Embryonic facial prominence (tissue), 1 donor: ENCODE results near the gene PLEKHA8.

Experiments used
- DNase-seq: peaks from one replicate; pipeline ENCODE4 v3.0.0-alpha.2; 2016; ENCODE audit errors: extremely low spot score

The PLEKHA8 gene, protein sequence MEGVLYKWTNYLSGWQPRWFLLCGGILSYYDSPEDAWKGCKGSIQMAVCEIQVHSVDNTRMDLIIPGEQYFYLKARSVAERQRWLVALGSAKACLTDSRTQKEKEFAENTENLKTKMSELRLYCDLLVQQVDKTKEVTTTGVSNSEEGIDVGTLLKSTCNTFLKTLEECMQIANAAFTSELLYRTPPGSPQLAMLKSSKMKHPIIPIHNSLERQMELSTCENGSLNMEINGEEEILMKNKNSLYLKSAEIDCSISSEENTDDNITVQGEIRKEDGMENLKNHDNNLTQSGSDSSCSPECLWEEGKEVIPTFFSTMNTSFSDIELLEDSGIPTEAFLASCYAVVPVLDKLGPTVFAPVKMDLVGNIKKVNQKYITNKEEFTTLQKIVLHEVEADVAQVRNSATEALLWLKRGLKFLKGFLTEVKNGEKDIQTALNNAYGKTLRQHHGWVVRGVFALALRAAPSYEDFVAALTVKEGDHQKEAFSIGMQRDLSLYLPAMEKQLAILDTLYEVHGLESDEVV

DNA sequence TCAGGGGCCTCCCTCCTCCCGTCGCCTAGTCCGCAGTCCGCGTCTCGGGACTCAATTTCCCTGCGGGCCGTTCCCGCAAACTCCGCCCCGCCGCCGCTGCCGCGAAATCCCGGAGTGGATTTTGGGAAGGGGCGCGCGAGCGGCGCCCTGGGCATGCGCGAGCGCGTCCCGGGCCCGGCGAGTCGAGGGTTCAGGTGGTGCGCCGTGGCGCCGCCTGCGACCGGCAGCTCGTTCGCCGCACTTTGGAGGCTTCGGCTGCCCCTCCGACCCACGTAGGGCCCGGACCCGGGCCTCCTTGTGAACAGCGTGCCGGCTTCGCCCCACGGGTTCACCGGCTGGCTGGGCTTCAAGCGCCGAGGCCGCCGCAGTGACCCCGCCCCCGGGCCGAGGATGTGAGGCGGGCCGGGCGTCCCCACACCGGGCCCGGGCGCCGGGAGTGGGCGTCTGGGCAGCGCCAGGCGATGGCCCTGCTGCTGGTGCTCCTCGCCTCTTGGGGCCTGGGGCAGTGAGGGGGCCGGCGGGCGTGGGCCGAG is at the start of gene PLEKHA8:
Gene PLEKHA8, plus strand, starts transcription at position 197 of the 533 bp plus-strand sequence. CDS start 351 bp downstream, outside the sequence.
- DNase-seq, result peak; percentile 44

DNA sequence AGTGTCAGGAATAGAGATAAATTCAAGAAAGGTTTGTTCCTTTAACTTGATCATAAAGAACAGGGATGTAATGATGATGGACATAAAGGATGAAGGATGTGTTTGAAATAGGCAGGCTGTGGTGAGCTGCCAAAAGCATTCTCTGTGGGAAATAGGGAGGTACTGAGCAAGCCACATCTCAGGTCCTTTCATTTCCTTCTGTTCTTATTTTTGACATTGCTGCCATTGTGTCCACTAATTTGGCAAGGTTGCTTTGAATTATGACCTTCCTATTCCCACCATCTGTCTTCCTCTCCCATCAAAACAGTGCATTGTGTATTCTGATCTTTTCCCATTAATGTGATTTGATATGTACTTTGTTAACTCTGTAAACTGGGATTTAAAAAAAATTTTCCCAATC is 48.1 kb upstream of the PLEKHA8 start:
- no peak for DNase-seq

DNA sequence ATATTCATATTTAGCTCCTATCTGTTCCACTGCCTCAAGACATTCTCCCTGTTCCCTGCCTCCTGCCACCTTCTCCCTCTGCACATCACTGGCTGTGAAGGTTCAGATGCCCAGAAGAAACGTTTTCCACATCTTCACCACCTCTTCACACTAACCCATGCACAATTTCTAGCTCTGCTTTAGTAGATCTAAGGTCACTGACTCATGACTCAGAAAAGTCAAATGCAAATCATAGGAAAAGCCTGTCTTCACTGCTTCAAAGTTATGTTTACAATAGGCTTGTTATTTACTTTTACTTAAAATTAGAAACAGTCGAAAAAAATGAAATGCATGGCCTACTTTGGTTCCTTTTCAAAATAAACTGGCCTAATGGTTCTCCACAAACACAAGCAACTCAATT is 41.1 kb upstream of the PLEKHA8 start:
- DNase-seq, result no peak

DNA sequence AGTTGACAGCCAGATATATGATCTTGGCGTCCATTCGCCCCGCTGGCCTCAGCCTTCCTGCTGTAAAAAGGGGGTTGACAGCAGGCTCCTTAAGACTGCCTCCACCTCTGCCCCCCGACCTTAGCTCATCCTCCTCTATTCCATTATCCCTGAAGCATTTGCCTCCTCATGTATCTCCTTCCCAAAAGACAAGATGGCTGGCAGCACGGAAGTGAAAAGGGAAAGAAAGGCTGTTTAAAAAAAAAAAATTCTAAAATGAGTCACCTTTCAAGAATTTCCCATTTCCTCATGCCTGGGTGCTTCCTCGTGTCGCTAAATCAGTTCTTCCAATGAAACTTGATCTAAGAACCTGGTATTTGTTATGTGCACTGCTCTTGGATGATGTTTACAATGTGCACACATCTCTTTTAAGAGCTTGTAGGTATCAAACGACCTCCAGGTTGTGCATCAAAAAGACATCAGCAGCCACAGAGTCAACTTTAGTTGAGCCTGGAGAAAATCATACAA is 40.3 kb upstream of the PLEKHA8 start:
- peak; percentile 33 for DNase-seq

DNA sequence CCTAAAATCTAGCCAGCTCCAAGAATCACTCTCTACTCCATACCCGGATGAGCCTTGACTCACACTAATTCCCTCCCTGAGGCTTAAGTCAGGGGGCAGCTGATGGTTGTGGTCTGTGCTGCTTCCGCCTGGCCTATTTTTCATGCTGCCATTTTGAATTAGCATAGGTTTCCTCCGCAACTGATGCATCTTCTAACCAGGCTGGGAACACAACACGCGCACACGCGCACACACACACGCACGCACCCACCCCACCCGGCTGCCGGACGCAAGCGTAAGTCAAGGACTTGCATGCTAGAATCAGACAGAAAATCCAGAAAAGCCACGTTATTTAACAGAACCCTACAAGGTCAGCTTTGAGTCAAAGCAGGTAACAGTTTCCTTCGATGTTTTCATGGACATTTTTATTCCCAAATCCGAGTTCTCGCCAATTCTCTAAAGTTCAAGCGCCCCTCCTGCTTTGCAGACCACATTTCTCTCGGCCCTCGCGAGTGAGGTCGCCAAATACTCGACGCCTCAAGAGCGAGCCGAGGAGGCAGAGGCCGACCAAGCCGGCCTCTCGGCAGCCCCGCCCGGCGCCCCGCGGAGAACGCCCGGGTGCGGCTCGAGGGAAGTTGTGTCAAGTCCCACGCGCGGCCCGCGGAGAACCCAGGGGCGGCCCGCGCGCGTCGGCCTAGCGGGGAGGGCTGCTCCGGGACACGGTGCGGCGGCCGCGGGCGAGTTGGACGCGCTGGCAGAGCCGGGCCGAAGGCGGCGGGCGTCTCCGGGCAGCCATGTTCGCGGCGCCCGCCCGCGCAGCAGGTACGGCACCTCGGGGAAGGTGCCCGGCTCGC is 39.6 kb upstream of the PLEKHA8 start:
- DNase-seq, result peak; percentile 34

DNA sequence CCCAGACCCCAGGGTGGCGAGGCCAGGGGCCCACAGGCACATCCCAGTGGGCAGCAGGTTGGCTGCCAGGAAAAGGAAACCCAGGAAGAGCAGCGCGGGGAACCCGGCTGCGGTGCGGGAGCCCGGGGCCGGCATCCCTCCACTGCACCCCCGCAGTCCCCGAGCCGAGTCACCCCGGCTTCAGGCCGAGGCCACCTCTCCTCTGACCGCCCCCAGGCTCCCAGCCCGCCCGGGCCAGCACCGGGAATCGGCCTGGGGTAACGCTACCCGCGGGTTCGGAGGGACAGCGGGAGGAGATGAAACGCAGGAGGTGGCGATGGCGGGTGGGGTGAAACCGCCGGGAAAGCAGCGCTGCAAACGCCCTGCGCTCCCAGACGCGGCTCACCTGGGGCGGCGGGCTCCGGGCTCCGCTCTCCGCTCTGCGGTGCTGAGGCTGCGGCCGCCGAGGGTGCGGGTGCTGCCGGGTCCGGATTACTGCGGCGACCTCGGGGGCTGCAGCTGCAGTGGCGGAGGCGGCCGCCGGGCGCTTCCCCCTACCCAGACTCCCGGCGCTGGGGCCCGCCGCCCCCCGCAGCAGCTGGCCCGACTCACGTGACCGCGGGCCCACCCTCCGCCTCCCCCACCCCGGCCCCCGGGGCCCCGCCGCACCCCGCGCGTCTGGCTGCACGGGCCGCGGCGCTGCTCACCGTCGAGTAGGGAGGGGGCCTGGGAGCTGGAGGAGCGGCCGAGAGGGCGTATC is 38.8 kb upstream of the PLEKHA8 start, which contains the start of gene SCRN1:
Gene SCRN1, minus strand, starts transcription at position 545 of the 739 bp plus-strand sequence. CDS start 20,734 bp downstream, outside the sequence.
- DNase-seq, result peak; percentile 33

DNA sequence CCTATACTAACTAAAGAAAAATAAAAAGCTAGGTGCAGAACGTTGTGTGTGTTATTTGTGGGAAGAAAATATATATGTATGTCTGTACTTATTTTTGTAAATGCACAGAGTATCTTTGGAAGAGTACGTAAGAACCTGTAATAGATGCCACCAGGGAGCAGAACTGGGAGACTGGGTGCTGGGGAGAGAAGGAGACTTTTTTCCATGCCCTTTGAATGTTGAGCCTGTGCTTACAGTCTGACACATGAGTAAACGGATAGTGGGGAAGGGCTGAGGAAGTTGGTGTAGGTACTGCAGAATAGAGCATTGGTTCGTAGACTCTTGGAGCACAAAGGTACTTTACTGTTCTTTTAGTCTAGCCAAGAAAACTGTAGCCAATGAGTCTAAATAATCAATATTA is 37.3 kb upstream of the PLEKHA8 start:
- no peak for DNase-seq

DNA sequence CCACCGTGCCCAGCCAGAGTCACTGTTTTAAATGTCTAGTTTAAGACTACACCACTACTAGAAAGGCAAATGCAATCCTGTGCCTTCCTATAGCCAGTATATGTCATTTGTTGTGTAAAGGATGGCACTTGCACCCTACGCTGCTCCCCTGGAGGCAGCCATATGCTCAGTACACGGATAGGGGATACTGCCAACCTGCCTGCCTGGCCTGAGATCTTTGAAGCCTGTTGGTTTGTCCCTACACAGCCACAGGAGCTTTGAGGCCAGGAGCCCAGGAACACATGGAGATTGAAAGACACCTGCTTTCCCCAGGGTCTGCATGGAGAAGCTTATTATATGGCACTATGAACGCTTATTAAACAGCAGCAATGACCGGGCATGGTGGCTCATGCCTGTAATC is 36.3 kb upstream of the PLEKHA8 start:
- DNase-seq, result no peak

DNA sequence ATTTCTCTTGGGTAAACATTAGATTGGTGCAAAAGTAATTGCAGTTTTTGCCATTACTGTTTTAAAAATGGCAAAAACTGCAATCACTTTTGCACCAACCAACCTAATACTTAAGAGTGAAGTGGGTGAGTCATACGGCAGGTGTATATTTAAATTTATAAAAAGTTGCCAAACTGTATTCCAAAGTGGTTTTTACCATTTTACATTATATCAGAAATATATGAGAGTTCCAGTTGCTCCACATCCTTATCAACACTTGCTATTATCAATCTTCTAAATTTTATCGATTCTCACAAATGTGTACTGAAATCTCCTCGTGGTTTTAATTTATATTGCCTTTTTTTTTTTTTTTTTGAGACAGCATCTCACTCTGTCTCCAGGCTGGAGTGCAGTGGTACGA is 35.1 kb upstream of the PLEKHA8 start:
- DNase-seq, result no peak

DNA sequence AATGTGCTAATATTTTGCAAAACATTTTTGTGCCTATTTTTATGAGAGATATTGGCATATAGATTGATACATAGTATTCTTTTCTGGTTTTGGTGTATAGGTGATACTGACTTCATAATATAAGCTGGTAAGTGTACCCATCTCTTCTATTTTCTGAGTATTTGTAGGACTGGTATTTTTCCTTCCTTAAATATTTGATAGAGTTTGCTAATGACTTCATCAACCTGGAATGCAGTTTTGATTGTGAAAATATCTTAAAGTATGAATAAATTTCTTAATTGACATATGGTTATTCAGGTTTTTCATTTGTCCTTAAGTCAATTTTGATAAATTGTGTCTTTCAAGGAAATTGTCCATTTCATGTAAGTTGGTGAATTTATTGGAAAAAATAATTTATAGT is 32.6 kb upstream of the PLEKHA8 start:
- no peak for DNase-seq

DNA sequence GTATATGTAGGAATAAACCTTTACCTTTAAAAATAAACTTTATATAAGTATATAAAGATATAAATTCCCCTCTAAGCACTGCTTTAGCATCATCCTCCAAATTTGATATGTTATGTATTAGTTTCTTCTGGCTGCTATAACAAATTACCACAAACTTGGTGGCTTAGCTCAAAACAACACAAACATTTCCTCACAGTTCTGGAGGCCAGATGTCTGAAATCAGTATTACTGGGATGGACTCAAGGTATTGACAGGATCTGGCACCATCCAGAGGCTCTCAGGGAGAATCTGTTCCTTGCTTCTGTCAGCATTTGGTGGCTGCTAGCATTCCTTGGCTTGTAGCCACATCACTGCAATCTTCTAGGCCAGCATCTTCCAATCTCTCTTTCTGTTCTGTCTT is 31.9 kb upstream of the PLEKHA8 start:
- no peak for DNase-seq

DNA sequence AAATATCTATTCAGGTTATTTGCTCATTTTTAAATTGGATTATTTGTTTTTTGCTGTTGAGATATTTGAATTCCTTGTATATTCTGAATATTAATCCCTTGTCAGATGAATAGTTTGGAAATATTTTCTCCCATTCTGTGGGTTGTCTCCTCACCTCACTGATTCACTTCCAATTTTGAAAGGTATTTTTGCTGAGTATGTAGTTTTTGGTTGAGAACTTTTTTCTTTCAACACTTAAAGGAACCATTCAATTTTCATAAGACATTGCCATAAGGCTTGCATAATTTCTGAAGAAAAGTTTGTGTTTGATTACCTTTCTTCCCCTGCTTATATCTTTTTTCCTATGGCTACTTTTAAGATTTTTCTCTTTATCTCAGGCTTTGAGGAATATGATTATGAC is 29.7 kb upstream of the PLEKHA8 start:
- DNase-seq, result no peak

DNA sequence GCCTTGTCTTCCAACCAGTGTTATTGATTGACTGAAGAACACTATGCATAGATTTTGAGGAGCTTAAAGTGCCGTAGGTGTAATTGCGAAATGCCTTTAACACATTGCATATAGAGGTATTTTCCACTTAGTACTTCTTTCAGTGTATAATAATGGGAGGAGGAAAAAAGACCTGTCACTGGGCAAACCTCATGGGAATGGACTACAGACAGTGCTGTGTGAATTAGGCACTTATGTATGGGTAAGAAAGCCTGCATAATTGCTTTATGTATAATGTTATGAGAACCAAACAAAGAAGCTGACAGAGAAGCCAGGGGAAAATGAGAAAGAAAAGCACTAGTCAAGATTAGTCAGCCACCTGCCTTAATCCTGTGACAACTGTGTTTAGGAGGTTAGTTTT is 26.2 kb upstream of the PLEKHA8 start:
- no peak for DNase-seq

DNA sequence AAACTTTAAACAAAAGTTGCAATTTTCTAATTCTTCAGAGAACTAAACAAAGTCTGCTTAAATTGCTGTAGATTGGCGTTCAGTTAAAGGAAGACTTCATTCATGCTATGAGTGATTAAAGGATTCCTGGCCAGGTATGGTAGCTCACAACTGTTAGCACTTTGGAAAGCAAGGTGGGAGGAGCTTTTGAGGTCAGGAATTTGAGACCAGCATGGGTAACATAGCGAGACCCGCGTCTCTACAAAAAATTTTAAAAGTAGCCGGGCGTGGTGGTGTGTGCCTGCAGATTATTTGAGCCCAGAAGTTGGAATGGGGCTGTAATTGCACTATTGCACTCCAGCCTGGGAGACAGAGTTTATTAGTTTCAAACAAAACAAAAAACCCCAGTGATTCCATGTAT is 25.1 kb upstream of the PLEKHA8 start:
- no peak for DNase-seq

DNA sequence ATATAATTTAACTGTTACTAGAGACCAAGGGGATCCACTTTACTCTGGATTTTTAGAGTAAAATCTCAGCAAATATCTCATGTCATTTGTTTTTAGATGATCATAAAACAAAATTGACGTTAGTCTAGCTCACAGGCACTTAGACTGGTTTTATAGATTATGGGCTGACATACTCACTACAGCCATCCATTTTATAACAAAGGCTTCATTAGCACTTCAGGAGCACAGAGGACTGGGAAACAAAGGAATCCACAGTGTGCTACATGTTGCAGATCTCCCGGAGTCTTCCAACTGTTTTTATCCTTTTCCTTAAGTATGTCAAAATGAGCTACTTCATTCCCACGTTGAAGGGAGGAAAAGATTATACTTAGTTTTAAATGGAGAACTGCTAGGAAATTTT is 22.7 kb upstream of the PLEKHA8 start:
- DNase-seq, result no peak

DNA sequence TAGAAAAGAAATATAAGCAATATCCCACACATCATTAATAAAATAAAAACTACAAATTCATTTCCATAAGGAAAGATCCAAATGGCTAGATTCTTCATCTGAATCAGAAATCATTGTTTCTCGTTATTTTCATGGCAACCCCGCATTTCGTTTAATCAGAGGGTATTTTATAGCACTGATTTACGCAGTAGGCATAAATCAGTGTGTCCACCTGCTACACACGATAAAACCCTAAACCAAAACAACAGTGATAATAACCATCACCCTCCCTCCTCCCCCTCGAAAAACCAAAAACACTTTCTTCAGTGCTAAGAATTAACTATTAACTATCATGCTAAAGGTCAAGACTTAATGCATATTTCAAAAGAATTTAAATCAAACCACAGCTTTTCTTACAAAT is 18.2 kb upstream of the PLEKHA8 start:
- DNase-seq, result no peak

DNA sequence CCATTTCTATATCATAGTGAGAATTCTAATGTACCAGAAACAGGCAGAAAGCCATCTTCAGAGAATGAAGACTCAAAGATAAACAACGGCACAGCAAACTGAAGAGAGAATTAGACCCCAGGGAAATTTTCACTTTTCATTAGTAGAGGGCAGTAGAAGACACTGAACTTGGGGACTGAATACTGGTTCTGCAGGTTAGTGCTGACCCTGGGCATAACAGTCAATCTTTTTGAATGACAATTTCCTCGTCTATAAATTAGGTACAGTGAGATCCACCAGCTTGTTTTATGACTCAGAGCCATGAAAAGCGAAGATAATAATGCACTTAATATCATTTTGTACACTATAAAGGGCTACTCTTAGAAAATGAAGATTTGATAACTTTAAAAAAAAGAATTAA is 15.5 kb upstream of the PLEKHA8 start:
- DNase-seq, result no peak

DNA sequence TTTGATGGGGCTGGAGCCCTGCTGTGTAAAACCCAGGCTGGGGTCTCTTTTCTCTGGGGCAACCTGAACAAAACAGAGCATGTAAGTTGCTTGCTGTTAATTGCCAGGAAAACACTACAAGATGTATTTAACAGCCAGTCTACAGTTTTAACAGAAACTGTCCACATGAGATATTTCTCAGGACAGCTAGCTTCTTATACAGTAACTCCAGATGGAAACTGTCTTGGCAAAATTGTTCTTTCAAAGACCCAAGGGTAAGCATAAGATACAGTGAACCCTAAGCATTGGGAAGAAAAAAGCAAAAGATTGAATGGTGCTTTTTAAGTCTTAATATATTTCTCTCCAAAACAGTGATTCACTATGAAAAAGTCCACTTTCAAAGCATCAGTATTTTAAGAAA is 9.8 kb upstream of the PLEKHA8 start:
- DNase-seq, result no peak

DNA sequence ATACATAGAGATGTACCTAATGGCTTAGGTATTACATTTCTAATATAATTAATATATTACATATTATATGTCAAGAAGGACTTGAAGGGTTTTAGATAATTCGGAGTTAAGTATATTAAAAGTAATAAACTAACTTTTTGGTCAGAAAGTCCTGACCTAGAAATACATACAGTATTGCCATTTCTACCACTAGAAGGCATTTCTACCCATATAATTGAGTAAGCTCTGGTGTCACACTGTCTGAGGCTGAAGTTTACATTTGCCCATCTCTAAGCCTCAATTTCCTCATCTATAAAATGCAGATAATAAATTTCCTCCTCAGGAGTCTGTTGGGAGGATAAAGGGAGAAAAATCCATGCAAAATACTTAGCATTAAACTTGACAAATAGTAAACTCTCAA is 8.8 kb upstream of the PLEKHA8 start:
- DNase-seq, result no peak

DNA sequence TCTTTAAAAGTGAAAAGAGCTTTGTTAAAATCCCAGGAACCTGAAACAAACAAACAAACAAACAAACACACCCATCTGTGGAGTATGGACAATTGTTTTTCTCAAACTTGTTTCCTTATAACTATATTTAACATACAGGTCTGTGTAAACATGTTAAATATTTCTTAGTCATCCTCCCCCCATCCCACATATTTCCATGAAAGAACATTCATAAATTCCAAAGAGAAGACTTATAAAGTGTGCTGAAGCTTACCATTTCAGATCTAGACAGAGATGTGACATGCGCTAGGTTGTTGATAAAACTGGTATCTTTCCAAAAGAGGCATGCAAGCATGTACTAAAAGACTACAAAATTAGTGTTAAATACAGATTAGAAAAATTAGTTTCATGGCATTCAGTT is 8.3 kb upstream of the PLEKHA8 start:
- no peak for DNase-seq

DNA sequence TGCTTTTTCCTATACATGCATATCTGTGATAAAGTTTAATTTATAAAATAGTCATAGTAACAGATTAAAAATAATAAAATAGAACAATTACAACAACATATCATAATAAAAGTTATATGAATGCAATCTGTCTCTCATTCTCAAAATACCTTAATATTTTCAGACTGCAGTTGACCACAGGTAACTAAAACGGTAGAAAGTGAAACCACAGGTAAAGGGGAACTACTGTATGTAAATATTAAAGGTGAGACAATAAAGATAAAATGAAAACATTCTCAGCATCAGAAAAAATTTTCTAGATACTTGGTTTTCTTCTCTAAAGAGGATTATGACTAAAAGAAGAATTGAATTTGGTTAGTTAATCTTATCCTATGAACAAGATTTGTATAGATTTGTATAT is 7.7 kb upstream of the PLEKHA8 start:
- no peak for DNase-seq

DNA sequence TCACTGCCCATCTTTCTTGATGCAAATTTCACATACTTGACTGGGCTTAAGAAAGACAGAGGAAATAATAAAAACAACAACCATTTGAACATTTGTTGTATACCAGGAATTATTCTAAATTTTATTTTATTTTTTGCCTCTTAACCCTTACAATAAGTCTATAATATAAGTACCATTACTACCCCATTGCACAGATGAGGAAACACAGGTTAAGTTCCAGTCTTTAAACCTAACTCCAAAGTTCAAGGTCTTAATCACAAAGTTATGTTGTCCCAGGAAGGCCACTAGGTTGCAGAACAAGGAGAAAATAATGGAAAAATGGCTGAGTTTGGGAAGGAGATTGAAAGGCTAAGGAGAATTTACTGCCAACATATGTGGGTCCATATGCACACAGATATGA is 5.2 kb upstream of the PLEKHA8 start:
- no peak for DNase-seq
